K562 (cell line): Measurements from ENCODE around the gene PARD3B. TPM values are rescaled to one million over a fixed set of nuclear protein-coding genes. Genes with fewer than 3 reads are reported as not detected.

Experiments
- ATAC-seq: fragments of 200-7000 bp; cut with Tn5 transposase; 3 replicates; pipeline ENCODE4 v1.9.1; 2020; ENCODE audit warnings: moderate library complexity
- BruUV-seq: library from RNA; stranded (reverse); fragments of 400-500 nt; replicated peaks from 2 replicates; lab custom pipeline; 2021; lab: Mats Ljungman, UMichigan
- CTCF ChIA-PET: fragments of 300-600 bp; formaldehyde crosslinking; extraction: SDS; loops from one replicate; lab custom pipeline; 2021; ENCODE audit warnings: low intra/inter-chr PET ratio; lab: Yijun Ruan, JAX
- POLR2A ChIA-PET: fragments of 300-600, 350-650 bp; sonication (Branson Sonifier 250); formaldehyde crosslinking; extraction: SDS; loops from one replicate; lab custom pipeline; 2021; ENCODE audit warnings: antibody characterized with exemption, inconsistent platforms; lab: Yijun Ruan, JAX
- DNase-seq, 4 experiments: peaks; one replicate each; pipeline versions ENCODE4 v3.0.0 to v3.0.0-alpha.2; 2011 to 2018; ENCODE audit warnings: low spot score in 3 of 4, mixed read lengths in 3 of 4; ENCODE audit errors: extremely low read depth in 1 of 4
- FAIRE-seq: peaks from 2 replicates; lab custom pipeline; 2011; peaks lifted over from hg19 to GRCh38; lab: Jason Lieb, UNC
- H2AFZ ChIP-seq: 2 replicates; pipeline ENCODE4 v1.6.0; 2011; ENCODE audit warnings: low read depth, low read length, control low read depth, inconsistent platforms
- H3K27ac ChIP-seq: fragments of 200-600 bp; 3 replicates; pipeline ENCODE4 v1.8.0; 2011; ENCODE audit warnings: low read depth, mild to moderate bottlenecking, control low read depth, inconsistent platforms, low read length, moderate library complexity, mixed read lengths; ENCODE audit errors: extremely low read depth
- H3K27me3 ChIP-seq, 2 experiments: fragments of 300-600 bp in 1 of 2; 2 replicates in 1 of 2; 3 replicates in 1 of 2; pipeline versions ENCODE4 v1.6.0 to v1.8.0; 2011; ENCODE audit warnings: inconsistent platforms in 2 of 2, low read length in 2 of 2, mild to moderate bottlenecking in 1 of 2, mixed read lengths in 1 of 2, moderate library complexity in 1 of 2; ENCODE audit not compliant: control insufficient read depth in 2 of 2, insufficient read depth in 2 of 2
- H3K36me3 ChIP-seq: fragments of 300-600 bp; 3 replicates; pipeline ENCODE4 v1.8.0; 2011; ENCODE audit warnings: mild to moderate bottlenecking, low read length, inconsistent platforms; ENCODE audit not compliant: control insufficient read depth, insufficient read depth
- H3K4me1 ChIP-seq, 2 experiments: fragments of 200-600 bp in 1 of 2; replicated peaks in 1 of 2; 2 replicates in 1 of 2; 3 replicates in 1 of 2; pipeline versions ENCODE4 v1.5.1 to v1.8.0; 2011; ENCODE audit warnings: inconsistent platforms in 2 of 2, low read length in 2 of 2, mild to moderate bottlenecking in 1 of 2, mixed read lengths in 1 of 2, moderate library complexity in 1 of 2; ENCODE audit not compliant: control insufficient read depth in 2 of 2, insufficient read depth in 2 of 2
- H3K4me2 ChIP-seq: 2 replicates; pipeline ENCODE4 v1.6.1; 2011; ENCODE audit warnings: low read length, control low read depth, inconsistent platforms, mixed read lengths; ENCODE audit not compliant: insufficient read depth
- H3K4me3 ChIP-seq: fragments of 200-600 bp; sonication (generic), shearing (Covaris generic); 2 replicates; pipeline ENCODE4 v1.5.1; 2016; ENCODE audit warnings: control low read depth, inconsistent platforms
- H3K79me2 ChIP-seq: fragments of 200-600 bp; 3 replicates; pipeline ENCODE4 v1.8.0; 2011; ENCODE audit warnings: low read length, inconsistent platforms; ENCODE audit not compliant: control insufficient read depth, insufficient read depth
- H3K9ac ChIP-seq, 2 experiments: 2 replicates each; pipeline versions ENCODE4 v1.6.0 to v1.6.1; 2011; ENCODE audit warnings: low read depth in 2 of 2, low read length in 2 of 2, control low read depth in 1 of 2, inconsistent platforms in 1 of 2, mild to moderate bottlenecking in 1 of 2, mixed read lengths in 1 of 2; ENCODE audit not compliant: insufficient read depth in 1 of 2
- H3K9me1 ChIP-seq: one replicate; pipeline ENCODE4 v1.6.0; 2011; ENCODE audit warnings: inconsistent platforms, mild to moderate bottlenecking, low read length, moderate library complexity; ENCODE audit not compliant: control insufficient read depth, insufficient read depth
- H3K9me3 ChIP-seq: replicated peaks from 2 replicates; pipeline ENCODE4 v1.5.1; 2011; ENCODE audit warnings: low read depth, low read length, inconsistent platforms; ENCODE audit not compliant: control insufficient read depth, insufficient read depth
- H4K20me1 ChIP-seq: replicated peaks from 2 replicates; pipeline ENCODE4 v1.6.1; 2011; ENCODE audit warnings: low read length, inconsistent platforms, mixed read lengths; ENCODE audit not compliant: control insufficient read depth, insufficient read depth
- ADNP ChIP-seq: fragments of 200-800 bp; sonication (Bioruptor generic); IDR thresholded peaks from 2 replicates; pipeline ENCODE4 v1.6.1; 2016; ENCODE audit warnings: missing genetic modification characterization, missing compliant biosample characterization
- PCBP2 ChIP-seq: fragments of 200-400 bp; formaldehyde crosslinking; IDR thresholded peaks from 2 replicates; pipeline ENCODE4 v1.6.1; 2018; ENCODE audit warnings: low read length, low read depth, mild to moderate bottlenecking, moderate library complexity; ENCODE audit not compliant: poor library complexity, severe bottlenecking
- POLR2A ChIP-seq: fragments of 450-650 bp; conservative IDR thresholded peaks from 2 replicates; pipeline ENCODE4 v1.6.1; 2016
- POLR3G ChIP-seq: IDR thresholded peaks from 2 replicates; pipeline ENCODE4 v1.6.1; 2011; ENCODE audit not compliant: insufficient read length, insufficient replicate concordance; ENCODE audit errors: extremely low read depth
- POU5F1 ChIP-seq: fragments of 150-350 bp; IDR thresholded peaks from 2 replicates; pipeline ENCODE4 v1.6.1; 2014; ENCODE audit warnings: borderline replicate concordance, low read length, low read depth, mild to moderate bottlenecking; ENCODE audit not compliant: partially characterized antibody
- XRCC3 ChIP-seq: fragments of 450-650 bp; IDR thresholded peaks from 2 replicates; pipeline ENCODE4 v1.6.1; 2017; ENCODE audit warnings: mild to moderate bottlenecking, moderate library complexity
- ZNF584 ChIP-seq: fragments of 200-800 bp; sonication (Bioruptor generic); IDR thresholded peaks from 2 replicates; pipeline ENCODE4 v1.6.1; 2016; ENCODE audit warnings: low read depth, mild to moderate bottlenecking, missing genetic modification characterization, missing compliant biosample characterization
- WGBS: fragments of 100-300 bp; shearing (Covaris generic); methylation state at CpG from one replicate; pipeline ENCODE4 v1.1.6; 2016; ENCODE audit warnings: low coverage, mixed read lengths; ENCODE audit not compliant: insufficient coverage; ENCODE audit errors: missing lambda C conversion rate; 5-methylcytosine and 5-hydroxymethylcytosine counted together
- in situ Hi-C: fragments of 300-500 bp; cut with MboI; formaldehyde crosslinking; loops from 4 replicates; pipeline ENCODE4 v1.15.0; 2018; ENCODE audit warnings: inconsistent platforms, mixed read lengths
- intact Hi-C: fragments of 100-400 bp; cut with micrococcal nuclease; formaldehyde crosslinking; loops from 2 replicates; pipeline ENCODE4 v1.14.2; 2022
- polyA plus RNA-seq, 8 experiments: library from polyadenylated mRNA; depleted of rRNA in 4 of 8; stranded (reverse) in 5 of 8; unstranded in 3 of 8; fragments of >200 nt; fragmentation: Nextera tagmentation in 2 of 8; fragmentation: Illumina TruSeq in 1 of 8; extraction: Ambion mirVana in 2 of 8; extraction: Trizol in 1 of 8; gene quantifications; 2 replicates each; pipeline versions ENCODE4 v1.2.1 to v1.2.3, GENCODE V29; 2011 to 2014; ENCODE audit warnings: inconsistent platforms in 1 of 8, missing spikeins in 1 of 8
- total RNA-seq, 7 experiments: library from RNA; depleted of rRNA in 6 of 7; stranded (reverse); fragments of >200 nt in 6 of 7; fragmentation: Illumina TruSeq in 2 of 7; extraction: Trizol in 2 of 7; gene quantifications; 2 replicates each; pipeline versions ENCODE4 v1.2.1 to v1.2.3, GENCODE V29; 2011 to 2021; ENCODE audit warnings: low replicate concordance in 1 of 7
- TF ChIP-seq, protein P1 (sequence below): fragments of 450-650 bp; IDR thresholded peaks from one replicate; pipeline ENCODE4 v1.6.1; 2018; ENCODE audit warnings: mild to moderate bottlenecking, moderate library complexity; ENCODE audit not compliant: partially characterized antibody
- TF ChIP-seq, protein P2 (sequence below): sonication (generic); formaldehyde crosslinking; IDR thresholded peaks from 2 replicates; pipeline ENCODE4 v1.8.0; 2022; ENCODE audit warnings: mild to moderate bottlenecking, missing genetic modification reagents

PARD3B gene
- total and polyA plus RNA-seq, 9 of the 15 experiments (the other 6 are each of a cell fraction or from before 2014, with no cell fraction given), result 0.15 to 3.0 (median 1.1) TPM

DNA sequence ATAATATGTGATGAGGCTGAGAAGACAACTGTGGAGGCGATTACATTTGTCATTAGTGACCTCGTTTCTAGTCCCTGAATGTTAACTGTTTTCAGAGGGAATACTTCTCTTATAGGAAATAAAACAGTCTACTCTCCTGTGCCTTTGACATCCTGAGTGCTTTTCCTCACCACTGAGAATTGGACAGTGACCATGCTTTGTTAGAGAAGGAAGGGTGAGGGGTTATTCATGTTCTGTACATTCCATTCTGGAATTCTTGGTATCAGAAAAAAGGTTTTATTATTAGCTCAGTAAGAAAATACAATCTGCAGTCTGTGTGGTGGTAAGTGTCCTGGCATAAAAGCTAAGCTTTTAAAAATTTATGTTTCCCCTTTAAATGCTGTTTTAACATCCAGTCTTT lies 58.8 kb downstream of the PARD3B start:
- no peaks in the 10 kb centered on the region for H3K79me2 ChIP-seq
- H3K9me3 ChIP-seq, result no peaks in the 10 kb centered on the region
- H3K9me1 ChIP-seq, result no peaks in the 10 kb centered on the region
- TF ChIP-seq, protein P1, sequence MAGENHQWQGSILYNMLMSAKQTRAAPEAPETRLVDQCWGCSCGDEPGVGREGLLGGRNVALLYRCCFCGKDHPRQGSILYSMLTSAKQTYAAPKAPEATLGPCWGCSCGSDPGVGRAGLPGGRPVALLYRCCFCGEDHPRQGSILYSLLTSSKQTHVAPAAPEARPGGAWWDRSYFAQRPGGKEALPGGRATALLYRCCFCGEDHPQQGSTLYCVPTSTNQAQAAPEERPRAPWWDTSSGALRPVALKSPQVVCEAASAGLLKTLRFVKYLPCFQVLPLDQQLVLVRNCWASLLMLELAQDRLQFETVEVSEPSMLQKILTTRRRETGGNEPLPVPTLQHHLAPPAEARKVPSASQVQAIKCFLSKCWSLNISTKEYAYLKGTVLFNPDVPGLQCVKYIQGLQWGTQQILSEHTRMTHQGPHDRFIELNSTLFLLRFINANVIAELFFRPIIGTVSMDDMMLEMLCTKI, result no peak
- TF ChIP-seq, protein P2, sequence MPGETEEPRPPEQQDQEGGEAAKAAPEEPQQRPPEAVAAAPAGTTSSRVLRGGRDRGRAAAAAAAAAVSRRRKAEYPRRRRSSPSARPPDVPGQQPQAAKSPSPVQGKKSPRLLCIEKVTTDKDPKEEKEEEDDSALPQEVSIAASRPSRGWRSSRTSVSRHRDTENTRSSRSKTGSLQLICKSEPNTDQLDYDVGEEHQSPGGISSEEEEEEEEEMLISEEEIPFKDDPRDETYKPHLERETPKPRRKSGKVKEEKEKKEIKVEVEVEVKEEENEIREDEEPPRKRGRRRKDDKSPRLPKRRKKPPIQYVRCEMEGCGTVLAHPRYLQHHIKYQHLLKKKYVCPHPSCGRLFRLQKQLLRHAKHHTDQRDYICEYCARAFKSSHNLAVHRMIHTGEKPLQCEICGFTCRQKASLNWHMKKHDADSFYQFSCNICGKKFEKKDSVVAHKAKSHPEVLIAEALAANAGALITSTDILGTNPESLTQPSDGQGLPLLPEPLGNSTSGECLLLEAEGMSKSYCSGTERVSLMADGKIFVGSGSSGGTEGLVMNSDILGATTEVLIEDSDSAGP (CRISPR knock-in tag), result no peak
- TF ChIP-seq ADNP (tag) (no peak), ZNF584 (CRISPR knock-in tag) (no peak), POLR3G (no peak), POLR2A (no peak), PCBP2 (no peak), XRCC3 (no peak), POU5F1 (no peak)
- no peak overlapping the region for H3K9ac ChIP-seq
- ChIA-PET POLR2A (no interaction called here), CTCF (no interaction called here)
- ATAC-seq (no peak), FAIRE-seq (no peak), DNase-seq (no peak)
- no peaks in the 10 kb centered on the region for H4K20me1 ChIP-seq
- in situ Hi-C loops (no loop called here), intact Hi-C loops (no loop called here)
- no peaks in the 10 kb centered on the region for H3K36me3 ChIP-seq
- WGBS, result 10% methylated on average over 2 of the region's 2 CpGs
- no peak overlapping the region for H3K4me2 ChIP-seq
- no peak overlapping the region for H3K4me3 ChIP-seq
- H2AFZ ChIP-seq, result no peak overlapping the region
- H3K27me3 ChIP-seq, result no peaks in the 10 kb centered on the region
- no peak overlapping the region for H3K27ac ChIP-seq
- no peaks in the 10 kb centered on the region for H3K4me1 ChIP-seq
- no TSS peak for BruUV-seq
